GM19463 (cell line): ENCODE measurements around the gene DVL2.
"Not testable (repeated sequence)": the region's sequence is repeated elsewhere in the genome, so short reads cannot be mapped to it uniquely, and the experiment has no call there.

Experiments used
- ATAC-seq: cut with Tn5 transposase; IDR thresholded peaks from one replicate; pipeline ENCODE4 v1.9.1; 2021; ENCODE audit warnings: mild to moderate bottlenecking, moderate library complexity; ENCODE audit not compliant: unreplicated experiment

The DVL2 gene

GRCh38 chr17:7256766-7257456, 22.6 kb upstream of the DVL2 start:
- no peak for ATAC-seq

GRCh38 chr17:7254511-7254910, 20.2 kb upstream of the DVL2 start:
- no peak for ATAC-seq

GRCh38 chr17:7253082-7253481, 18.8 kb upstream of the DVL2 start:
- no peak for ATAC-seq

- ATAC-seq = peak; percentile 45
Observed at GRCh38 chr17:7252176-7253043, 18.1 kb upstream of the DVL2 start, which contains the start of gene ELP5. Gene ELP5, plus strand, starts transcription at chr17:7252215. Its CDS starts 336 bp downstream, at chr17:7252551.

GRCh38 chr17:7251661-7252175, 17.4 kb upstream of the DVL2 start, which contains the start of gene CTDNEP1:
Gene CTDNEP1, minus strand, starts transcription at chr17:7251734. Its CDS starts 438 bp downstream, at chr17:7251296.
- peak; percentile 88 for ATAC-seq

GRCh38 chr17:7250695-7251627, 16.6 kb upstream of the DVL2 start:
- ATAC-seq = no peak

GRCh38 chr17:7249830-7250229, 15.5 kb upstream of the DVL2 start:
- ATAC-seq = no peak

GRCh38 chr17:7249214-7249613, 14.9 kb upstream of the DVL2 start:
- ATAC-seq = no peak

- ATAC-seq = no peak
Observed at GRCh38 chr17:7248796-7249195, 14.5 kb upstream of the DVL2 start.

- no peak for ATAC-seq
Observed at GRCh38 chr17:7246779-7247178, 12.5 kb upstream of the DVL2 start.

- ATAC-seq = not testable (repeated sequence)
Observed at GRCh38 chr17:7243838-7244237, 9.5 kb upstream of the DVL2 start.

- no peak for ATAC-seq
Observed at GRCh38 chr17:7243453-7243729, 9.1 kb upstream of the DVL2 start.

- peak; percentile 38 for ATAC-seq
Observed at GRCh38 chr17:7242717-7243452, 8.6 kb upstream of the DVL2 start.

- peak; percentile 21 for ATAC-seq
Observed at GRCh38 chr17:7241783-7242716, 7.7 kb upstream of the DVL2 start, which contains the start of gene GABARAP. Gene GABARAP, minus strand, starts transcription at chr17:7242449. Its CDS starts 119 bp downstream, at chr17:7242330.

- ATAC-seq = no peak
Observed at GRCh38 chr17:7241090-7241733, 6.9 kb upstream of the DVL2 start.

- ATAC-seq = no peak
Observed at GRCh38 chr17:7240375-7240774, 6.1 kb upstream of the DVL2 start.

GRCh38 chr17:7239091-7240027, 5.0 kb upstream of the DVL2 start, which contains the start of gene PHF23:
Gene PHF23, minus strand, starts transcription at chr17:7239457. Its CDS starts 178 bp downstream, at chr17:7239279.
- ATAC-seq = peak; percentile 56
